GM21825 (cell line): ENCODE data around the gene CCDC33.

Experiments
- ATAC-seq: cut with Tn5 transposase; IDR thresholded peaks from one replicate; pipeline ENCODE4 v1.9.1; 2021; ENCODE audit warnings: mild to moderate bottlenecking, moderate library complexity; ENCODE audit not compliant: unreplicated experiment

CCDC33 gene

GRCh38 chr15:74281147-74282133 lies 45.3 kb downstream of the CCDC33 start:
- ATAC-seq, result no peak

DNA sequence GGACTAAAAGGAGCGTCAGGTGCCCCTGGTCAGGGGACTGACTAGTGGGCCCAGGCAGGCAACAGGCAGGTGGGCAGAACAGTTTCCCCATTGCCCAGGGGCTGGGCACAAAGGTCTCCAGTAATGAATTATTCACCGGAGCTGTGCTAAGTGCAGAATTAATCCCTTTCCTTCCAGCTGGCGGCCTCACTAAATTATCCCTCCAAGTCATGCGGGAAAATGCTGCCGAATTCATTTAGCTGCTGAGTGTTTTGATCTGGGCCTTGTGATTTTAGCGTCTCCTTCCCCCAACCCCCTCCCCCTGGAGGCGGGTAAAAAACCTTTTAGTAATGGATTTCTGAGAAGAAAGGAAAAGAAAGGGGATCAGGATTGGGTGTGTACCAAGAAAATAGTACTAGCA lies 47.2 kb downstream of the CCDC33 start:
- ATAC-seq, result no peak

GRCh38 chr15:74289671-74290070 lies 53.5 kb downstream of the CCDC33 start:
- ATAC-seq, result no peak

GRCh38 chr15:74290645-74291044 lies 54.5 kb downstream of the CCDC33 start:
- ATAC-seq, result no peak

DNA sequence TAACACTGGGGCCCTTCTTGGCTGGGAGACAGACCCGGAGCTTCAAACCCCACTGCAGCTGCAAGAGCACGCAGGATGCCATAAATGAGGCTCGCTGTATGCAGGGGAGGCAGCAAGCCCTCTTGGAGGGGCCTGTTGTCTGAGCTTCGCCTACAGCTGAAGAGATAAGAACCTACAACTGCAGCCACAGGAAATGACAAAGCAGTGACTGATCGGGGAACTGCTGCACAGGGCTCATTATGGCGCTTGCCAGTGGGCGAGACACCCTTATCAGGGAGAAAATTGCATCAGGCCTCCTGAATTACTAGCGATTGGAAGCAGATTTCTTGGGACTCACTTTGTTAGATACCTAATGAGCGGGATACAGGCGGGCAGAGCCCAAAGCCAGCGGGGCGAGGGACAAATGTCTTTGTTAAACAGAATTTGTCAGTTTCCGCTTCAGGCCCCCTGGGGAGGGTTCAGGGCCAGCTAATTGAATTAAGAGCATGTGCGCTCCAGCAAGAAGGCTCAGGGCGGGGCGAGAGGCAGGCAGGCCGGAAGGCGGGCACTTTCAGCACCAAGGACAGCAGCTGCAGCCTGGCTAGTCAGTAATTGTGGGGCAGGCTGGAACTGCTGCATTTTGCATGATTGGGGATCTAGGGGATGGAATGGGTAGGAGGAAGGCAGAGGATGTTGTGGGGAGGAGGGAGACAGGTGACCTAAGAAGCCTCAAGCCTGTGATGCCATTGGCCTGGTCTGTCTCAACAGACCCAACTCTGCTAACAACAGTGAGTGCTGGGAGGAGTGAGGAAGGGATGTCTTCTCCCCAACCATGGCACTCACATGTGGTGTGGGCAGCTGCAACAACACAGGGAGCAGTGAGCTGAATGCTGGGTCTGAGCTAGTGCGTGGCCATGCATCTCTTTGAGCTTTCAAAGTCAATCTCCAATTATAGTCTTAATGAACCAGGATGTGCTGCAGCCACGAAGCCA lies 55.3 kb downstream of the CCDC33 start:
- ATAC-seq, result no peak

DNA sequence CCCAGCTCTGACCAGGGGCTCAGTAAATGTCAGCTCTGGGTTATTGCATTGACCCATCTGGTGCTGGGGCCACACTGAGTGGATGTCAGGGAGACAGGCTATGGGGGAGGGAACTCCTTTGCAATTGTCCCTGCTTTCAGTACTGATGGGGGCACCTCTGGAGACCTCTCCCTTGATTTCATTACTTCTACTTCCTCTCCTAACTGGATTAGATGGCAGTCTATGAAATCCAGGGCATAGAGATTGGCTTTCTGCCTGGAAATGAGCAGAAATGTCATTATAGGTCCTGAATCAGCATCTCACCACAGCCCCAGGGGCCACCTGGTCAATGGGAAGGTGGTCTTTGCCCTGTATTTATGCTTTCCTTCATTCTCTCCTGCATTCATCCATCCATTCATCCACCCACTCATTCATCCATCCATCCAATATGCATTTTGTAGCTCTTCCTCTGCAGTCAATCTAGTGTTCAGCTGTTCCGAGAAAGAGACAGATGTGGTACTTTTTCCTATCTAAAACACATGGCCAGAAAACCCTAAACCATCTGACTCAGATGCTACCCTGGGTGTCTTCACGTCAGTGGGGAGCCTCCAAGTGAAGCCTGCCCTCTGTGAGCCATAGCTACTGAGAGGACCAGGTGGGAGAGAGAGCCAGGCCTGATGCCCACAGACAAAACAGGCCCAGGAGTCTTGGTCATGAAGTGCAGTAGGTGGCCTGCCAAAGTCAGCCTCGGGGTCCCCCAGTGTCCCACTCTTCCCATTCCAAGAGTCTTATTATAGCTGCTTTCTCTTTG lies 57.1 kb downstream of the CCDC33 start:
- ATAC-seq, result no peak

- ATAC-seq, result no peak
These were observed 57.9 kb downstream of the CCDC33 start for GRCh38 chr15:74294010-74294409.

DNA sequence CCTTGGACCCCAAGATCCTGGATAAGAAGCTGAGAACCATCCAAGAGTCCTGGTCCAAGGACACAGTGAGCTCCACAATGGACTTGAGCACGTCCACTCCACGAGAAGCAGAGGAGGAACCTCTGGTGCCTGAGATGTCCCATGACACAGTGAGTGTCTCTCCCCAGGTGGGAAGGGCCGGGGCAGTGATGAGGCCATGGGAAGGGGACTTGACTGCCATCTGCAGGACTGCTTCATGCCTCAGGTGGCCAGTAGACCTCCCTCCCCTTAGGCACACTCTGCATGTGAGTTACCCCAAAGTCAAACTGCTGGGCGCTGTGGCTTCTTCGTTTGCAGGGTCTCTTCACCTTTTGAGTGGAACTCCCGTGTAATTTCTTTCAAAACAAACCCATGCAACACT lies 59.7 kb downstream of the CCDC33 start:
- no peak for ATAC-seq

GRCh38 chr15:74297887-74298286 lies 61.8 kb downstream of the CCDC33 start:
- ATAC-seq, result no peak

GRCh38 chr15:74300057-74300795 lies 64.1 kb downstream of the CCDC33 start:
- no peak for ATAC-seq

DNA sequence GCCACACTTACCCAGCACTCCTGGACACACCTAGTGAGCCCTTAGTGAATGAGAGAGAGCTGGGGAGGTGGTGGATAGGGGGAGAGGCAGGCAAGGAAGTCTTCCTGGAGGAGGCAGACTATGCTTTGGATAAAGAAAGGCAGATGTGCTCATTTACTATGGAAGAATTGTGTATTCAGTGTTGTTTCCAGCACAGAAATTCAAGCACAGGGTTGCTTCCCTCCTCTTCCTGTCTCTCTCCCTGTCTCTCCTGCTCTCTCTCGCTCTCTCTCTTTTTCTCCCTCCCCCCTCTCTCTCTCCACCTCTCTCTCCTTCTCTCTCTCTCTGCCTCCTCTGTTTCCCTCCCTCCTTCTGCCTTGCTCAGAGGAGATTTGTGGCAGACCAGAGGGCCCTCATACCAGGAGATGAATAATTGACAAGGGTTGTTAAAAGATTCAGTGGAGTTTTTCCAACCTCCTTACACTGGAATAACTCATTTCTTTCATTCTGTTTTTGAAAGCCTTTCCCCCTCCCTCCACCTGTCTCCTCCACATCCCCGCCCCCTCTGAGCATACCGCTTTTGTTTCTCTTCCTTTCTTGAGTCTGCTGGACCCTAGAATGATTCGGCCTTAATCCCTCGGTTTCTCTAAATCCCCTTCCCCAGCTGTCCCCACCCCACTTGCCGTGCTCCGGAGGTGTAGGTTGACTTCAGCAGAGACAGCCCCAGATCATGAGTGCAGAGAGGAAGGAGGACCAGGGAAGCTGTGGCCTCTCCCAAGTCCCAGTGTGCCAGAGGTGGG lies 65.6 kb downstream of the CCDC33 start:
- ATAC-seq, result no peak

GRCh38 chr15:74302821-74303359 lies 66.8 kb downstream of the CCDC33 start:
- ATAC-seq, result no peak

DNA sequence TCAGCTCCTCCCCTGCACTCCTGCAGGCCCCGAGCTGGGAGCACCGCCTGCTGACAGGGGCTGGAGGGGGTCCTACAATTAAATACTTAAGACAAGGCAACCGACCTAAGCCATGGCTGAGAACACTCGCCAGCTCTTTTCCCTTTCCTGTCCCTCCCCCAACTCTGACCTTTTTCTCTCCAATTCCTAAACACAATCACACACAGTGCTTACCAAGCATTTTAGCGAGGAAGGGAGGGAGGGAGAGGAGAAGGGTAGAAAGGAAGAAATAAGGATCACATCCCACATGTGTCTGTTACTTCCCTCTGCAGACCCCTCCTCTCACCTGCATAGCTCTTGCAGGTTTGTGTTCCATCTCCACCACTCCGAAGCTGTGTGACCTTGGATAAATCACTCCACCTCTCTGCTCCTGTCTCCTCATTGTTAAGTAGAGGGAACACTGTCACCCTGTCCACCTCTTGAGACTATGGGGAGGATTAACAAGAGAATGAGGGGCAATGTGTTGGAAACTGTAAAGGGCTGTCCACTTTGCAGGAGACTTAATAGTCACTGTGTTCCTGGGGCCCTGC lies 67.7 kb downstream of the CCDC33 start:
- no peak for ATAC-seq

DNA sequence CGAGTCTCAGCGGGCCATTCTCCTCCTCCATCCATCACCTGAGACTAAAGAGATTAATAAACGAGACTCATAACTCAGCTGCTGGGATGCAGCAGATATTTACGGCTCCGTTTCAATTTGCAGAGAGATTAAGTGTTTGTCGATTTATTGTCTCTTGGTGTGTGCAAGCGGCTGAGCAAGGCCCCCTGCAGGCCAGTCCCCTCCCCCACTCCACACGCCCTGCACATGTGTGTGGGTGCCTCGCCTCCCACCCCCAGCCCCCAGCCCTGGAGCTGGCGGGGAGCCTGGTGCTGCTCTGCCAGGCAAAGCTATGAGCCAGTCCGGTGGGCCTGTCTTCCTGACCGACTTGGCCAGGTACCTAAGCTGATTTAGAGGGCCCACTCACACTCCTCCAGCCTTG lies 68.3 kb downstream of the CCDC33 start:
- no peak for ATAC-seq

GRCh38 chr15:74305687-74306086 lies 69.6 kb downstream of the CCDC33 start:
- no peak for ATAC-seq

GRCh38 chr15:74306781-74307217 lies 70.7 kb downstream of the CCDC33 start:
- ATAC-seq, result no peak

DNA sequence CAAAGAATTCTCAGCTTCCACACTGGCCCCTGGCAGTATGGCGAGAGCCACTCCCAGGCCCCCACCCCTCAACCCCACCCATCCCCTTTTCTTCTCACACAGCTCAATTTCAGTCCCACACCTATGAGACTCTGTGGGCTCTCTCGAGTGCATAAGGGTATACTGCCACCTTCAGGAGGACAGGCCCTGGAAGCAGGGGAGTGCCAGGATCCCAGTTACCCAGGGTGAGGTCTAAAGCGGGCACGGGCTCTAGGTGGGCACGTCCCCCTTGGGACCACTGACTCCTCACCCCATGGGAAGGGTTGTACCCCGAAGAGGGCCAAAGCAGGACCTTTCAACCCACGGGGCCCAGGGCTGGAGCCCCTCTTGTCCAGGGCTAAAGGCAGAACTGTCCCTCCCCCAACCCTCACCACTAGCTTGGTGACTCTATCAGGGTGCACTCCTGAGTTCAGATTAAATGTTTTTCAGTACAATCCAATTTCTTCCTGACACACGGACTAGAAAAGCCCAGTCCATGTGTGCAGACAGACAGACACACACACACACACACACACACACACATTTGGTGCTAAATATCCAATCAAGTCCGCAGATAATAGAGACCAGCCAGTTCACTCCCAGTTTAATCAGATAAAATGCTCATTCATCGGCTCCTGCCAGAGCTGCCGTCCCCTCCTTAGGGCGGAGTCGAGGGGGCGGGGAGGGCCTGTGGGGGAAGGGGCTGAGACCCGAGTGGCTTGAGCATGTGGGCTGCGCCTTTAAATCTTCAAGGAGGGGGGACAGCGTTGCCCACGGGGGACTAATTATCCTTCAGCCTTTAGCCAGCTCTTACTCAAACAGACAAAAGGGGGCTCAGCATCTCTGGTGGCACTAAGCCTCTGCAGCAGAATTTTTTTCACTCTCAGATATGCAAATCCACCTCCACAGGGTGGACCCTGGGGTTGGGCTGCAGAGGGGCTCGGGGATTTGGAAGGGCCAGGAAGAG lies 72.0 kb downstream of the CCDC33 start:
- no peak for ATAC-seq
